ENCODE data around the gene CTNNA1. TPM values are rescaled to one million over a fixed set of nuclear protein-coding genes. Genes with fewer than 3 reads are reported as not detected.
A peak's percentile ranks its signal among the peaks of the same experiment; 100 is the strongest.
"Not testable (repeated sequence)": the region's sequence is repeated elsewhere in the genome, so short reads cannot be mapped to it uniquely, and the experiment has no call there.

CTNNA1 gene
- 10 to 100 TPM in 2 of 3 donors, 1 to 10 TPM in 1; 9.8 to 15.3 (median 10.1) TPM for polyA plus RNA-seq

- peak within 1 kb of the TSS; percentile 82 to 89 (median 85) for H3K4me3 Mint-ChIP-seq
- H3K36me3 Mint-ChIP-seq: peaks cover 3 to 11% (median 6%) of the 10 kb centered on the region in 3 donors
- DNase-seq: peak; percentile 34 to 45 (median 40)
- peaks cover 5 to 11% (median 8%) of the 10 kb centered on the region in 3 donors for H3K27me3 Mint-ChIP-seq (ENCODE audit: low read depth in 3 of 3)
- H3K9me3 Mint-ChIP-seq: peaks cover 0 to 6% (median 2%) of the 10 kb centered on the region in 6 donors
- H3K4me1 Mint-ChIP-seq: peaks cover 16% of the 10 kb centered on the region in 2 donors
- H3K27ac Mint-ChIP-seq: peak within 1 kb of the TSS in 5 of 6 donors; percentile 50 to 83 (median 64)
These were observed at the start of gene CTNNA1 for GRCh38 chr5:138752951-138753793. TSS of gene CTNNA1 (plus strand) at chr5:138753425. CDS start at chr5:138781925, 28,500 bp downstream.

GRCh38 chr5:138703777-138704176 lies 49.4 kb upstream of the CTNNA1 start:
- not testable (repeated sequence) for DNase-seq, H3K4me3 Mint-ChIP-seq, H3K4me1 Mint-ChIP-seq, H3K36me3 Mint-ChIP-seq, H3K27ac Mint-ChIP-seq, H3K9me3 Mint-ChIP-seq
- H3K27me3 Mint-ChIP-seq (ENCODE audit: low read depth in 3 of 3): peaks cover 13 to 26% (median 19%) of the 10 kb centered on the region in 3 donors

DNA sequence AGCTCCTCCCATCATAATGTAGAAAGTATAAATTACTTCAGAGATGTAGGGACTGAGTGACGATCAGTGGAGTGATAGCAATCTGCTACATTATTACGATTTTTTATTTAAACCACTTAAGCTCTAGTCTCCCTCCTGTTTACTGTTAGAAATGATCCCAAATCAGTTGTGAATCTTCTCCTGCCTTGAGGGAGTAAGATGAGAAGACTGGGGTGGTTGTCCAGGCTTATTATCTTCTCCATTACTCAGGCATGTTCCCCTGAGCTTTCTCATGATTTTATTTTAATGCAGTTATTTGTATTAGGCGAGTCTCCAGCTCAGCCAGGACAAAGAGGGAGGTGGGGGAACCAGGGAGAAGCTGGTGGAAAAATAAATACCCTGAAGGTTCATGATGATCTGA lies 48.2 kb upstream of the CTNNA1 start:
- H3K36me3 Mint-ChIP-seq: no peaks in the 10 kb centered on the region
- no peaks in the 10 kb centered on the region for H3K4me1 Mint-ChIP-seq
- no peaks in the 10 kb centered on the region for H3K9me3 Mint-ChIP-seq
- H3K4me3 Mint-ChIP-seq: no peak overlapping the region
- DNase-seq: no peak
- H3K27ac Mint-ChIP-seq: no peak overlapping the region
- peaks cover 15 to 26% (median 19%) of the 10 kb centered on the region in 3 donors for H3K27me3 Mint-ChIP-seq (ENCODE audit: low read depth in 3 of 3)

DNA sequence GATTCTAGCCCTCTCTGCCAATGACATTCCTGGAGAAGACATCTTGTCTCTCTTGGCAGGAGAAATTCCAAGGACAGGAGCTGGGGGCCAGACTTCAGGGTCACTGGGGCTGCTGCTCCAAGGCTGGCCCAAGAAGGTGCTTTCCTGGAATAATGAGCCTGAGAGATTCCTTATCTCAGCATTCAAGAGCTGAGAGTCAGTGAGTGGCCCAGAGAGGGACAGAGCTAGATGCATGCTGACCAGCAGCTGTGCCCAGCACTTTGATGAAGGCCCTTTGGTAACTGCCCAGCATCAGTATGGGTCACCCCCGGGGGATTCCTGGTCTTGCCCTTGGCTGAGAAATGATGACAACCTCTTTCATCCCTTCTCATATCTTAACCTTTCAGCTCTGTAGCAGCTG lies 47.7 kb upstream of the CTNNA1 start:
- Mint-ChIP-seq H3K9me3 (no peaks in the 10 kb centered on the region), H3K36me3 (no peaks in the 10 kb centered on the region), H3K27ac (no peak overlapping the region), H3K27me3 (ENCODE audit: low read depth in 3 of 3) (peaks cover 15 to 26% (median 19%) of the 10 kb centered on the region in 3 donors), H3K4me1 (no peaks in the 10 kb centered on the region), H3K4me3 (no peak overlapping the region)
- DNase-seq: no peak

DNA sequence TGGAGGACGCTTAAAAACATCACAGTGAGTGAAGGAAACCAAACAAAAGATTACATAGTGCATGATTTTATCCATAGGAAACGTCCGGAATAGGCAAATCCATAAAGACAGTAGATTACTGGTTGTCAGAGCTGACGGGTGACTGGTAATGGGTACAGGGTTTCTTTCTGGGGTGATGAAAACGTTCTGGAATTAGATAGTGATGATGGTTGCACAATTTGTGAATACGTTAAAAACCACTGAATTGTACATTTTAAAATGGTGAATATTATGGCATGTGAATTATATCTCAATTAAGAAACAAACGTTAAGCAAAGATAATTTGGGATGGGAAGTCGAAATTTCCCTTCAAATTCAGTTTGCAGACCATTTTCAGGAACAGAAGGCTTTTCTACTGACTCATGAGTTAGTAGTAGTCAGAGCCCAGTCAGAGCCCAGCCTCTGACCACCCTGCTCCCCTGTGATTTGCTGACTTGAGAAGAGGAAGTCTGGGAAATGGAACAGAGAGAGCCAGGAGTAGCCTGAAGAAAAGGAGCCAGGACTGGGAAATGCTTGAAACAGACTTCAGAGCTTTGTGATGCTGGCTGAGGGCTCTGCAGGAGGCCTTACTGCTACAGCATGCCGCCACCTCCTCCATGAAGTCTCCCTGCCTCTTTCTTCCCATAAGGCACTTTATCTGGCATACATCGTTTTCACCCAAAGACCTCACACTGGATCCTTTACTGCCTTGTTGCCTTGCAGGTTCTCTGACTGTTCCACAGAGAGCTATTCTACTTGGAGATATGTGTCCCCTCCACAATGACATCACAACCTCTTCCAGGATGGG lies 46.4 kb upstream of the CTNNA1 start:
- Mint-ChIP-seq H3K27ac (no peak overlapping the region), H3K4me1 (no peaks in the 10 kb centered on the region), H3K27me3 (ENCODE audit: low read depth in 3 of 3) (peaks cover 15 to 25% (median 19%) of the 10 kb centered on the region in 3 donors), H3K36me3 (no peaks in the 10 kb centered on the region), H3K4me3 (no peak overlapping the region), H3K9me3 (no peaks in the 10 kb centered on the region)
- DNase-seq: no peak

DNA sequence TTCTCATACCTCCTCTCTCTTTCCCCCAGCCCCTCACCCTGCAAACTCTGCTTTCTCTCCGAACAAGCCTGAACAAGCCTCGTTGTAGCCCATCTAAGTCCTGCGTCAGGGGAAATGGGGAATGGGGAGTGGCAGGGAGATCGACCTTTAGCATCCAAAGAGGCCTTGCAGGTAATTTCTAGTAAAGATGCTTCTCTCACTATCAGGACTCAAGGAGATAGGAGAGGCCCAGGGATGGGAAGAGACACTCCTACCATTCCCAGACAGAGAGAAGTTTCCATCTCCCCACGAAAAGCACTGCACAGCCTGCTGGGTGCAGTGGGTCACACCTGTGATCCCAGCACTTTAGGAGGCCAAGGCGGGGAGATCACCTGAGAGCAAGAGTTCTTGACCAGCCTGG lies 44.4 kb upstream of the CTNNA1 start:
- no peaks in the 10 kb centered on the region for H3K4me1 Mint-ChIP-seq
- no peak overlapping the region for H3K4me3 Mint-ChIP-seq
- DNase-seq: no peak
- H3K36me3 Mint-ChIP-seq: no peaks in the 10 kb centered on the region
- peaks cover 14 to 29% (median 15%) of the 10 kb centered on the region in 3 donors for H3K27me3 Mint-ChIP-seq (ENCODE audit: low read depth in 3 of 3)
- H3K9me3 Mint-ChIP-seq: no peaks in the 10 kb centered on the region
- no peak overlapping the region for H3K27ac Mint-ChIP-seq

GRCh38 chr5:138709202-138709601 lies 44.0 kb upstream of the CTNNA1 start:
- Mint-ChIP-seq H3K36me3 (no peaks in the 10 kb centered on the region), H3K27ac (no peak overlapping the region), H3K27me3 (ENCODE audit: low read depth in 3 of 3) (peaks cover 14 to 29% (median 14%) of the 10 kb centered on the region in 3 donors), H3K4me3 (no peak overlapping the region), H3K9me3 (no peaks in the 10 kb centered on the region), H3K4me1 (no peaks in the 10 kb centered on the region)
- no peak for DNase-seq

- peaks cover 12 to 20% (median 18%) of the 10 kb centered on the region in 3 donors for H3K27me3 Mint-ChIP-seq (ENCODE audit: low read depth in 3 of 3)
- DNase-seq: no peak
- H3K36me3 Mint-ChIP-seq: no peaks in the 10 kb centered on the region
- no peak overlapping the region for H3K4me3 Mint-ChIP-seq
- no peaks in the 10 kb centered on the region for H3K9me3 Mint-ChIP-seq
- no peaks in the 10 kb centered on the region for H3K4me1 Mint-ChIP-seq
- H3K27ac Mint-ChIP-seq: no peak overlapping the region
These were observed 42.1 kb upstream of the CTNNA1 start for GRCh38 chr5:138711087-138711486.

DNA sequence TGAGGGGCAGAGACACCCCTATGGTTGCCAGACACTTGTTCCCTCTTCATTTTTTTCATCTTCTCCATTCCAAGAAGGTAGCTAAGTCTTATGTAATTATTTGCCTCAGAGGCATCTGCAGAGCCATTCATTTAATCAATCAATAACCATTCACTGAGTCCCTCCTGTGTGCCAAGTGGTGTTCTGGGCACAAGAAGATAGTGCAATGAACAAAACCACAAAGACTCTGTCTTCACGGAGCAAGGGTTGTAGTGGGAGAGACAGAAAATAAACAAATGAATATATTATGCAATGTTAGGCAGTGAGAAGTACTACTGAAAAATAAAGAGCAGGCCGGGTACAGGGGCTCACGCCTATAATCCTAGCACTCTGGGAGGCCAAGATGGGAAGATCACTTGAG lies 41.4 kb upstream of the CTNNA1 start:
- DNase-seq: no peak
- no peak overlapping the region for H3K27ac Mint-ChIP-seq
- no peaks in the 10 kb centered on the region for H3K9me3 Mint-ChIP-seq
- no peaks in the 10 kb centered on the region for H3K4me1 Mint-ChIP-seq
- peaks cover 7 to 22% (median 16%) of the 10 kb centered on the region in 3 donors for H3K27me3 Mint-ChIP-seq (ENCODE audit: low read depth in 3 of 3)
- H3K4me3 Mint-ChIP-seq: no peak overlapping the region
- no peaks in the 10 kb centered on the region for H3K36me3 Mint-ChIP-seq

DNA sequence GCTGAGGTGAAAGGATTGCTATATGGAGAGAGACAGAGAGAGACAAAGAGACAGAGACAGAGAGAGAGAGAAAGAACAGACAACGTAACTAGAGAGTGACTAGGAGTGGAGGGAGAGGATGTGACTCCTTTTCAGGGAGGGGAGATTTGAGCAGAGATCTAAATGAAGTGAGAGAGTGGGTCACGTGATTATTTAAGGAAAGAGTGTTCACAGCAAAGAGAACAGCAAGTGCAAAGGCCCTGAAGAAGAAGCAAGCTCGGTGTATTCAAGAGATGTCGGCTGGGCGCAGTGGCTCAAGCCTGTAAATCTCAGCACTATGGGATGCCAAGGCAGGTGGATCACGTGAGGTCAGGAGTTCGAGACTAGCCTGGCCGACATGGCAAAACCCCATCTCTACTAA lies 40.9 kb upstream of the CTNNA1 start:
- DNase-seq: no peak
- Mint-ChIP-seq H3K27ac (no peak overlapping the region), H3K9me3 (no peaks in the 10 kb centered on the region), H3K4me3 (no peak overlapping the region), H3K27me3 (ENCODE audit: low read depth in 3 of 3) (peaks cover 7 to 22% (median 16%) of the 10 kb centered on the region in 3 donors), H3K36me3 (no peaks in the 10 kb centered on the region), H3K4me1 (no peaks in the 10 kb centered on the region)

DNA sequence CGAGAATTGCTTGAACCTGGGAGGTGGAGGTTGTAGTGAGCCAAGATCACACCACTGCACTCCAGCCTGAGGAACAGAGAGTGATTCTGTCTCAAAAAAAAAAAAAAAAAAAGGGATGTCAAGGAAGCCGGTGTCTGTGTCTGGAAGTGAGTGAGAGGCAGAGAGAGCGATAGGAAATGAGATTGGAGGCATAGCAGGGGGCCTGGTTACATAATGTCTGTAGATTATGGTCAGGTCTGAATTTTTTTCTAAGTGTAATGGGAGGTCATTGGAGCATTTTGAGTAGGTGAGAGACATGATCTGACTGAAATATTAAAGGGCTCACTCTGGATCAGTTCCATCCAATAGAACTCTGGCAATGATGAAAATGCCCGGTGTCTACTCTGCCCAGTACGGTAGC lies 40.4 kb upstream of the CTNNA1 start:
- Mint-ChIP-seq H3K4me1 (no peaks in the 10 kb centered on the region), H3K36me3 (no peaks in the 10 kb centered on the region), H3K27me3 (ENCODE audit: low read depth in 3 of 3) (peaks cover 7 to 19% (median 12%) of the 10 kb centered on the region in 3 donors), H3K9me3 (no peaks in the 10 kb centered on the region), H3K27ac (no peak overlapping the region), H3K4me3 (no peak overlapping the region)
- no peak for DNase-seq

- H3K27me3 Mint-ChIP-seq (ENCODE audit: low read depth in 3 of 3): peaks cover 7 to 15% (median 13%) of the 10 kb centered on the region in 3 donors
- no peaks in the 10 kb centered on the region for H3K4me1 Mint-ChIP-seq
- H3K4me3 Mint-ChIP-seq: no peak overlapping the region
- no peaks in the 10 kb centered on the region for H3K9me3 Mint-ChIP-seq
- DNase-seq: no peak
- no peaks in the 10 kb centered on the region for H3K36me3 Mint-ChIP-seq
- no peak overlapping the region for H3K27ac Mint-ChIP-seq
These were observed 40.0 kb upstream of the CTNNA1 start for GRCh38 chr5:138713247-138713646.

DNA sequence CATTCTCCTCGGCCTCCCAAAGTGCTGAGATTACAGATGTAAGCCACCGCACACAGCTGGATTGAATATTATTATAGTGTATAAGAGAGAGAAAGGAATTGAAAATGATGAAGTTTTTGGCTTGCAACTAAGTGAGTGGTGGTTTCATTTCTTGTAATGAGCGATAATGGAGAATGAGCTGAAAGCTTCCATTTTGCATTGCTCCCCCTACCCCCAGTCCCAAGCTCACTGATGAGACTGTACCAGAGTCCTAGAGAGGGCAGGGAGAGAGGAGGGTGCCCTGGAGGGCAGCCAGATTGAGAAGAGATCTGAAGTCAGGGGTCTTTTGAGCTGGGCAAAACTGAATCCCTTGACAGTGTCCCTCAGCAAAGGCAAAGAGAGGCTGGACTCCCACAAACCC lies 38.5 kb upstream of the CTNNA1 start:
- no peak for DNase-seq
- Mint-ChIP-seq H3K27me3 (ENCODE audit: low read depth in 3 of 3) (peaks cover 6 to 15% (median 14%) of the 10 kb centered on the region in 3 donors), H3K9me3 (no peaks in the 10 kb centered on the region), H3K4me1 (no peaks in the 10 kb centered on the region), H3K36me3 (no peaks in the 10 kb centered on the region), H3K4me3 (no peak overlapping the region), H3K27ac (no peak overlapping the region)

DNA sequence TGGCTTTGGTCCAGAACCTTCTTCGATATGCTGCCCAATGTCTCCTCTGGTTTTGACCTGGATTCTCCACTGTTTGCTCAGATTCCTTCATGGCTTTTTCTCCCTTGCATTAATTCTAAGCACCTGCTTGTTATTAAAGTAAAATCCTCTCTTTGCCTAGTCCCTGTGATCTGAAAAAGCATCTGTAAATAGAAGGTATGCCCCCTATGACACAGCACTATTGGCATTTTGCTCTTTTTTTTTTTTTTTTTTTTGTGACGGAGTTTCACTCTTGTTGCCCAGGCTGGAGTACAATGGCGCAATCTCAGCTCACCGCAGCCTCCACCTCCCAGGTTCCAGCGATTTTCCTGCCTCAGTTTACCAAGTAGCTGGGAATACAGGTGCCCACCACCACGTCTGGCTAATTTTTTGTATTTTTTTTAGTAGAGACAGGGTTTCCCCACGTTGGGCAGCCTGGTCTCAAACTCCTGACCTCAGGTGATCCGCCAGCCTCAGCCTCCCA lies 37.2 kb upstream of the CTNNA1 start:
- not testable (repeated sequence) for H3K9me3 Mint-ChIP-seq, H3K27ac Mint-ChIP-seq, H3K36me3 Mint-ChIP-seq, H3K4me3 Mint-ChIP-seq, H3K4me1 Mint-ChIP-seq, DNase-seq
- peaks cover 6 to 15% (median 10%) of the 10 kb centered on the region in 3 donors for H3K27me3 Mint-ChIP-seq (ENCODE audit: low read depth in 3 of 3)
